ENCODE measurements around the gene KCNG2. TPM values are rescaled to one million over a fixed set of nuclear protein-coding genes. Genes with fewer than 3 reads are reported as not detected.

The KCNG2 gene
- total and polyA plus RNA-seq, 2 of the 4 experiments (the other 2 are of a cell fraction): not detected

DNA sequence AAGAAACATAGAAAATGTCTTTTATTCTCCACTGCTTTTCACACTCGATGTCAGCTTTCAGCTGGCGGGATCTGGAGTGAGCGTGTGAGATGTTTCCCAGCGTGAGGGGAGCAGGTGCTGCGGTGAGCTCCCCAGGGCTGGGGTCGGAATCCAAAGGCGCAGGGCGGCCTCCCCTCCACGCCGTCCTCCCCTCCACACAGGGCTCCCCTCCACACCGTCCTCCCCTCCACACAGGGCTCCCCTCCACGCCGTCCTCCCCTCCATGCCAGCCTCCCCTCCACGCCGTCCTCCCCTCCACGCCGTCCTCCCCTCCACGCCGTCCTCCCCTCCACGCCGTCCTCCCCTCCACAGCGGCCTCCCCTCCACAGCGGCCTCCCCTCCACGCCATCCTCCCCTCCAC lies 26.9 kb upstream of the KCNG2 start:
- DNase-seq: no peak
- no peak overlapping the region for H3K4me2 ChIP-seq (ENCODE audit: low read depth, low read length)
- CTCF ChIA-PET: no interaction called here

More for the DNA sequence above, 26.9 kb upstream of the KCNG2 start:
- dilution Hi-C loops (cut with HindIII; ENCODE audit: low sequenced_read_pairs, unreplicated experiment): no loop called here
- no peak overlapping the region for H2AK9ac ChIP-seq (replicated peaks; ENCODE audit: low read depth, low read length, poor library complexity)
- no peak overlapping the region for H2AK5ac ChIP-seq (ENCODE audit: low read depth, low read length)
- H2BK15ac ChIP-seq (ENCODE audit: low read depth, low read length): no peak overlapping the region
- H2BK120ac ChIP-seq (ENCODE audit: low read depth, low read length): no peak overlapping the region
- in situ Hi-C loops (cut with MboI; ENCODE audit: low sequenced_read_pairs): no loop called here
- TF ChIP-seq SMC3 (IDR thresholded peaks at IDR 0.05; ENCODE audit: low read depth, low read length) (no peak), MAZ (IDR thresholded peaks at IDR 0.05; ENCODE audit: borderline replicate concordance, low read depth, low read length) (no peak), RFX5 (IDR thresholded peaks at IDR 0.05; ENCODE audit: low read depth, low read length) (no peak), USF2 (IDR thresholded peaks at IDR 0.05; ENCODE audit: low read depth, low read length) (no peak), CTCF (conservative IDR thresholded peaks at IDR 0.05; ENCODE audit: low read depth, low read length) (no peak), MXI1 (IDR thresholded peaks at IDR 0.05; ENCODE audit: borderline replicate concordance, low read depth, low read length) (no peak), RCOR1 (IDR thresholded peaks at IDR 0.05; ENCODE audit: insufficient replicate concordance, low read length) (no peak)
- no TSS peak for BruUV-seq (replicated peaks)
- H2BK20ac ChIP-seq (ENCODE audit: low read depth, low read length): no peak overlapping the region
- H3K14ac ChIP-seq (replicated peaks; ENCODE audit: low read depth, low read length): no peak overlapping the region
- no peak overlapping the region for H3K9ac ChIP-seq (ENCODE audit: low read depth, low read length)
- H3K27ac ChIP-seq (ENCODE audit: insufficient read depth, low read length): no peak overlapping the region
- no peak overlapping the region for H4K8ac ChIP-seq (ENCODE audit: low read depth in 2 of 2, low read length in 2 of 2)
- intact Hi-C loops (cut with micrococcal nuclease): no loop called here
- H3K4ac ChIP-seq (ENCODE audit: low read depth, low read length): no peak overlapping the region
- peaks cover 30% of the 10 kb centered on the region for H3K27me3 ChIP-seq (ENCODE audit: control insufficient read depth, insufficient read depth, low read length)
- WGBS, 2 experiments (ENCODE audit: extremely low coverage in 2 of 2, insufficient read length in 1 of 2): 74% methylated on average over 4 of the region's 24 CpGs; no CpG with 5 or more reads in 1 of the 2 experiments
- no peaks in the 10 kb centered on the region for H4K20me1 ChIP-seq (ENCODE audit: insufficient read depth, low read length)
- no peak overlapping the region for H3K56ac ChIP-seq (ENCODE audit: extremely low read depth, insufficient read depth, low read length)
- ATAC-seq (ENCODE audit: low read depth): no peak
- no peak overlapping the region for H4K5ac ChIP-seq (ENCODE audit: low read depth, low read length)
- peaks cover under 1% of the 10 kb centered on the region; the same call in 1 of the 2 replicates for H3K4me1 ChIP-seq (ENCODE audit: control insufficient read depth, insufficient read depth, low read length)
- no peak overlapping the region for H3K18ac ChIP-seq (ENCODE audit: low read depth, low read length)
- no peak overlapping the region for H2BK5ac ChIP-seq (ENCODE audit: low read depth, low read length, poor library complexity, severe bottlenecking)
- no peak overlapping the region for H2AFZ ChIP-seq (replicated peaks; ENCODE audit: low read length, poor library complexity)
- no peaks in the 10 kb centered on the region for H3K36me3 ChIP-seq (ENCODE audit: control insufficient read depth, insufficient read depth, low read length)
- no peak overlapping the region for H4K91ac ChIP-seq (ENCODE audit: insufficient read depth, low read depth, low read length)
- H3K9me1 ChIP-seq (ENCODE audit: insufficient read depth, low read length): no peaks in the 10 kb centered on the region
- no peak overlapping the region for H3K4me3 ChIP-seq (ENCODE audit: insufficient read depth, low read depth, low read length)
- H3K9me3 ChIP-seq (ENCODE audit: control insufficient read depth, insufficient read depth, low read length): peaks cover 20% of the 10 kb centered on the region
- H3K23ac ChIP-seq (ENCODE audit: low read depth, low read length): no peak overlapping the region
- POLR2A ChIA-PET (ENCODE audit: unreplicated experiment): no interaction called here
- H3K79me1 ChIP-seq (ENCODE audit: low read depth in 1 of 2, low read length in 2 of 2): no peaks in the 10 kb centered on the region

All from IMR-90 (cell line).